Progenitor cell of endocrine pancreas (in vitro differentiated cells): ENCODE data around the gene BBS7. TPM values are rescaled to one million over a fixed set of nuclear protein-coding genes. Genes with fewer than 3 reads are reported as not detected.

Experiments
- DNase-seq: peaks from one replicate; pipeline ENCODE4 v3.0.0; 2021; ENCODE audit warnings: low spot score; ENCODE audit not compliant: unreplicated experiment
- H3K27ac Mint-ChIP-seq: 2 replicates; pipeline ENCODE4 v1.8.0; 2021; ENCODE audit warnings: mild to moderate bottlenecking, moderate library complexity, mixed read lengths
- H3K27me3 Mint-ChIP-seq: 2 replicates; pipeline ENCODE4 v1.8.0; 2021; ENCODE audit warnings: mixed read lengths
- H3K36me3 Mint-ChIP-seq: 2 replicates; pipeline ENCODE4 v1.8.0; 2022; ENCODE audit warnings: mixed read lengths; ENCODE audit not compliant: insufficient read depth
- H3K4me1 Mint-ChIP-seq: 2 replicates; pipeline ENCODE4 v1.8.0; 2021; ENCODE audit warnings: low read depth, mixed read lengths
- H3K4me3 Mint-ChIP-seq: 2 replicates; pipeline ENCODE4 v1.8.0; 2021; ENCODE audit warnings: low read depth, mild to moderate bottlenecking, moderate library complexity, mixed read lengths
- H3K9me3 Mint-ChIP-seq: 2 replicates; pipeline ENCODE4 v1.8.0; 2021; ENCODE audit warnings: low read depth, mixed read lengths
- CTCF ChIP-seq: fragments of 200-600 bp; sonication (generic); IDR thresholded peaks from one replicate; pipeline ENCODE4 v1.5.0; 2021; ENCODE audit warnings: antibody characterized with exemption, mild to moderate bottlenecking; ENCODE audit not compliant: unreplicated experiment
- total RNA-seq: library from RNA; stranded (reverse); gene quantifications from 2 replicates; pipeline ENCODE4 v1.2.1, GENCODE V29; 2021

The BBS7 gene
- total RNA-seq, 1 donor from 2014 or later: 28.3 TPM

- no peaks in the 10 kb centered on the region for H3K36me3 Mint-ChIP-seq
- H3K4me3 Mint-ChIP-seq: no peak overlapping the region
- TF ChIP-seq CTCF: no peak
- peaks cover 6% of the 10 kb centered on the region for H3K27me3 Mint-ChIP-seq
- peaks cover 13% of the 10 kb centered on the region for H3K4me1 Mint-ChIP-seq
- H3K9me3 Mint-ChIP-seq: no peaks in the 10 kb centered on the region
- no peak overlapping the region for H3K27ac Mint-ChIP-seq
- no peak for DNase-seq
These were observed 74.0 kb downstream of the BBS7 start for GRCh38 chr4:121796283-121796682.

GRCh38 chr4:121794505-121795188 is 75.6 kb downstream of the BBS7 start:
- no peak for DNase-seq
- Mint-ChIP-seq H3K4me1 (peaks cover 11% of the 10 kb centered on the region), H3K27me3 (peaks cover 6% of the 10 kb centered on the region), H3K4me3 (no peak overlapping the region), H3K27ac (no peak overlapping the region), H3K9me3 (no peaks in the 10 kb centered on the region), H3K36me3 (no peaks in the 10 kb centered on the region)
- no peak for TF ChIP-seq CTCF

GRCh38 chr4:121792966-121793365 is 77.3 kb downstream of the BBS7 start:
- peaks cover 10% of the 10 kb centered on the region for H3K27me3 Mint-ChIP-seq
- H3K27ac Mint-ChIP-seq: no peak overlapping the region
- no peaks in the 10 kb centered on the region for H3K9me3 Mint-ChIP-seq
- H3K36me3 Mint-ChIP-seq: no peaks in the 10 kb centered on the region
- DNase-seq: no peak
- no peak for TF ChIP-seq CTCF
- peaks cover 11% of the 10 kb centered on the region for H3K4me1 Mint-ChIP-seq
- H3K4me3 Mint-ChIP-seq: no peak overlapping the region

GRCh38 chr4:121791481-121791880 is 78.8 kb downstream of the BBS7 start:
- Mint-ChIP-seq H3K4me3 (no peak overlapping the region), H3K36me3 (no peaks in the 10 kb centered on the region), H3K9me3 (no peaks in the 10 kb centered on the region), H3K27ac (no peak overlapping the region), H3K4me1 (peaks cover 11% of the 10 kb centered on the region), H3K27me3 (peaks cover 11% of the 10 kb centered on the region)
- DNase-seq: no peak
- TF ChIP-seq CTCF: no peak

- no peak for DNase-seq
- Mint-ChIP-seq H3K27me3 (peaks cover 11% of the 10 kb centered on the region), H3K36me3 (no peaks in the 10 kb centered on the region), H3K4me1 (peaks cover 10% of the 10 kb centered on the region), H3K9me3 (no peaks in the 10 kb centered on the region), H3K27ac (no peak overlapping the region), H3K4me3 (no peak overlapping the region)
- no peak for TF ChIP-seq CTCF
These were observed 79.3 kb downstream of the BBS7 start for GRCh38 chr4:121790976-121791375.
